GM12892 (cell line): Measurements from ENCODE around the gene BEST2.
"Not testable (repeated sequence)": the region's sequence is repeated elsewhere in the genome, so short reads cannot be mapped to it uniquely, and the experiment has no call there.

Experiments used
- DNase-seq: peaks from one replicate; pipeline ENCODE4 v3.0.0; 2011; ENCODE audit not compliant: insufficient read length
- FAIRE-seq: peaks from 2 replicates; lab custom pipeline; 2011; peaks lifted over from hg19 to GRCh38; lab: Jason Lieb, UNC
- POLR2A ChIP-seq: IDR thresholded peaks from 2 replicates; pipeline ENCODE4 v1.6.1; 2011; ENCODE audit warnings: low read depth, low read length, control low read depth
- POLR2AphosphoS5 ChIP-seq: IDR thresholded peaks from 2 replicates; pipeline ENCODE4 v1.6.1; 2011; ENCODE audit warnings: low read depth, low read length, control low read depth
- TAF1 ChIP-seq: IDR thresholded peaks from 2 replicates; pipeline ENCODE4 v1.6.1; 2011; ENCODE audit warnings: low read depth, mild to moderate bottlenecking, control low read depth, low read length, borderline replicate concordance

BEST2 gene

DNA sequence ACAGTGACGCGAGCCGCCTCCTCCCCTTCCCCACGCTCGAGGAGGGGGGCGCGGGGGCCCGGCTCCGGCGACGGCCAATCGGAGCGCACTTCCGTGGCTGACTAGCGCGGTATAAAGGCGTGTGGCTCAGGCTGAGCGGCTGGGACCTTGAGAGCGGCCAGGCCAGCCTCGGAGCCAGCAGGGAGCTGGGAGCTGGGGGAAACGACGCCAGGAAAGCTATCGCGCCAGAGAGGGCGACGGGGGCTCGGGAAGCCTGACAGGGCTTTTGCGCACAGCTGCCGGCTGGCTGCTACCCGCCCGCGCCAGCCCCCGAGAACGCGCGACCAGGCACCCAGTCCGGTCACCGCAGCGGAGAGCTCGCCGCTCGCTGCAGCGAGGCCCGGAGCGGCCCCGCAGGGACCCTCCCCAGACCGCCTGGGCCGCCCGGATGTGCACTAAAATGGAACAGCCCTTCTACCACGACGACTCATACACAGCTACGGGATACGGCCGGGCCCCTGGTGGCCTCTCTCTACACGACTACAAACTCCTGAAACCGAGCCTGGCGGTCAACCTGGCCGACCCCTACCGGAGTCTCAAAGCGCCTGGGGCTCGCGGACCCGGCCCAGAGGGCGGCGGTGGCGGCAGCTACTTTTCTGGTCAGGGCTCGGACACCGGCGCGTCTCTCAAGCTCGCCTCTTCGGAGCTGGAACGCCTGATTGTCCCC, 39.9 kb downstream of the BEST2 start, which contains the start of gene JUNB:
JUNB (plus strand) TSS at position 142 of the 706 bp plus-strand sequence; CDS start at position 428, 286 bp downstream.
- peak; percentile 89 for FAIRE-seq
- peak; percentile 82 for DNase-seq
- TF ChIP-seq TAF1 (peak; percentile 98), POLR2AphosphoS5 (peak; percentile 100), POLR2A (peak; percentile 100)

DNA sequence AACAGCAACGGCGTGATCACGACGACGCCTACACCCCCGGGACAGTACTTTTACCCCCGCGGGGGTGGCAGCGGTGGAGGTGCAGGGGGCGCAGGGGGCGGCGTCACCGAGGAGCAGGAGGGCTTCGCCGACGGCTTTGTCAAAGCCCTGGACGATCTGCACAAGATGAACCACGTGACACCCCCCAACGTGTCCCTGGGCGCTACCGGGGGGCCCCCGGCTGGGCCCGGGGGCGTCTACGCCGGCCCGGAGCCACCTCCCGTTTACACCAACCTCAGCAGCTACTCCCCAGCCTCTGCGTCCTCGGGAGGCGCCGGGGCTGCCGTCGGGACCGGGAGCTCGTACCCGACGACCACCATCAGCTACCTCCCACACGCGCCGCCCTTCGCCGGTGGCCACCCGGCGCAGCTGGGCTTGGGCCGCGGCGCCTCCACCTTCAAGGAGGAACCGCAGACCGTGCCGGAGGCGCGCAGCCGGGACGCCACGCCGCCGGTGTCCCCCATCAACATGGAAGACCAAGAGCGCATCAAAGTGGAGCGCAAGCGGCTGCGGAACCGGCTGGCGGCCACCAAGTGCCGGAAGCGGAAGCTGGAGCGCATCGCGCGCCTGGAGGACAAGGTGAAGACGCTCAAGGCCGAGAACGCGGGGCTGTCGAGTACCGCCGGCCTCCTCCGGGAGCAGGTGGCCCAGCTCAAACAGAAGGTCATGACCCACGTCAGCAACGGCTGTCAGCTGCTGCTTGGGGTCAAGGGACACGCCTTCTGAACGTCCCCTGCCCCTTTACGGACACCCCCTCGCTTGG, 40.7 kb downstream of the BEST2 start:
- DNase-seq = no peak
- peak; percentile 76 for FAIRE-seq

DNA sequence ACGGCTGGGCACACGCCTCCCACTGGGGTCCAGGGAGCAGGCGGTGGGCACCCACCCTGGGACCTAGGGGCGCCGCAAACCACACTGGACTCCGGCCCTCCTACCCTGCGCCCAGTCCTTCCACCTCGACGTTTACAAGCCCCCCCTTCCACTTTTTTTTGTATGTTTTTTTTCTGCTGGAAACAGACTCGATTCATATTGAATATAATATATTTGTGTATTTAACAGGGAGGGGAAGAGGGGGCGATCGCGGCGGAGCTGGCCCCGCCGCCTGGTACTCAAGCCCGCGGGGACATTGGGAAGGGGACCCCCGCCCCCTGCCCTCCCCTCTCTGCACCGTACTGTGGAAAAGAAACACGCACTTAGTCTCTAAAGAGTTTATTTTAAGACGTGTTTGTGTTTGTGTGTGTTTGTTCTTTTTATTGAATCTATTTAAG, 41.3 kb downstream of the BEST2 start:
- FAIRE-seq (no peak), DNase-seq (no peak)

More for the DNA sequence above, 40.7 kb downstream of the BEST2 start:
- TF ChIP-seq TAF1 (0 out of 2 replicates have a peak, but pooled peaks have one; percentile 22), POLR2A (peak; percentile 83), POLR2AphosphoS5 (peak; percentile 92)

DNA sequence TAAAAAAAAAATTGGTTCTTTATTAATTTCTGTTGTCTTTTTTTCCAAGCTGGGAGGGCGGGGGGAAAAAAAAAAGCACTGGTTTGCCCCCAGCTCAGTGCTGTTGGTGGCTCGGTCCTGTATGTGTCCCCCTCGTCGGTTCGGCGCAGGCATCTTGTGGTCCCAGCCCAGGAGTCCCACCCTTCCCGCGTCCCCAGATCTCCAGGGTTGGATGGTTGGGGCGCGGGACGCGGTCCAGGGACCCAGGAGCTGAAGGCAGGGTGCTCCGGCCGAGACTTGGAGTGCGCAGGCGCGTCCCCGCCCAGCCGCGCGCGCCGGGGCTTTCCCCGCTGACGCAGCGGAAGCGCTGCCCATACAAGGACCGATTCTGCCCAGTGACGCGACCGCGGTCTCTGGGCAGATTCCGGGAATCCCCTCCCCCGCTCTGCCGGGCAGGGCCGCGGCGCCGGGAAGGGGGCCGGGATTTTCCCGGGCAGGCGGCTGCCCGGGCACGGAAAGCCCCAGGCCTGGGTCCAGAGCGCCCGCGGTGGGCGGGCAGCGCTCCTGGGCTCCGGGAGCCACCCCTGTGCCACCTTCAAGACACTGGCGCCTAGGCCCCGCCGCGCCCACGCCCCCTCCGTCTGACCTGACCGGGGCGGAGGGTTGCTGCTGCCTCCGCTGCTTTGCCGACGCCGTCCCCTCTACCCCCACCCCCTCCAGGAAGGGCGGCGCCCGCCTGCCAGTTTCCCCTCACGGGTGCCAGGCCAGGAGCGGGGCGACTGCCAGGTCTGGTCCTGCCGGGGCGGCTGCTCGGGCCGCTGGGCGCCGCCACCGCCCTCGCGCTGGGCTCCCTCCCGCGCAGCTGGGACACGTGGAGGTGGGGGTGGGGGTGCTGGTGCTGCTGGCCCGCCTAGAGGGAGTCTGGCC, 42.0 kb downstream of the BEST2 start:
- no peak for TF ChIP-seq TAF1
- peak; percentile 91; the same call in 1 of the 2 replicates for TF ChIP-seq POLR2AphosphoS5
- TF ChIP-seq POLR2A = peak; percentile 92
- FAIRE-seq (peak; percentile 98), DNase-seq (peak; percentile 85)

More for the DNA sequence above, 41.3 kb downstream of the BEST2 start:
- TF ChIP-seq POLR2A = no peak
- TF ChIP-seq POLR2AphosphoS5 = no peak
- TF ChIP-seq TAF1 = no peak

DNA sequence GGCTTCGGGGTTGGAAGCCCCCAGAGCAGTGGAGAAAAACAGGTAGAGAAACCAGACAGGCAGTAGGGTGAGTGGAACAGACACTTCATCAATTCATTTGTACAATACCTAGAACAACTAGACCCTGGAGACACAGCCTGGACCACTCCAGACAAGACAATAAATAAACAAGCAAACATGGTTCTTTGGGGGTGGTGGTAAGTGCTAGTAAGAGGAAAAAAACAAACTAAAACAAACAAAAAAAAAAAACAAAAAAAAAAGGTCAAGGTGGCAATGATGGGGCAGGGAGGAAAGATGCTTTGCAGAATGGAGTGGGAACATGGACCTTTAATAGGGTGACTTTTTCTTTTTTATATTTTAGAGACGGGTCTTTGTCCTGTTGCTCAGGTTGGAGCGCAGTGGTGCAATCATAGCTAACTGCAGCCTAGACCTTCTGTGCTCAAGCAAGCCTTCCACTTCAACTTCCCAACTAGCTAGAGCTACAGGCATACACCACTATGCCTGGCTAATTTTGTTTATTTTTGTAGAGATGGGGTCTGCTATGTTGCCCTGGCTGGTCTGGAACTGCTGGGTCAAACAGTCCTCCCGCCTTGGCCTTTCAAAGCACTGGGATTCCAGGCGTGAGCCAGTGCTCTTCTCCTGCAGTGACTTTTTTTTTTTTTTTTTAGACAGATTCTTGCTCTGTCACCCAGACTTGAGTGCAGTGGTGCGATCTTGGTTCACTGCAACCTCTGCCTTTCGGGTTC, 42.8 kb downstream of the BEST2 start:
- FAIRE-seq (no peak), DNase-seq (no peak)
- TF ChIP-seq POLR2AphosphoS5 = no peak
- TF ChIP-seq TAF1 = no peak
- TF ChIP-seq POLR2A = no peak

DNA sequence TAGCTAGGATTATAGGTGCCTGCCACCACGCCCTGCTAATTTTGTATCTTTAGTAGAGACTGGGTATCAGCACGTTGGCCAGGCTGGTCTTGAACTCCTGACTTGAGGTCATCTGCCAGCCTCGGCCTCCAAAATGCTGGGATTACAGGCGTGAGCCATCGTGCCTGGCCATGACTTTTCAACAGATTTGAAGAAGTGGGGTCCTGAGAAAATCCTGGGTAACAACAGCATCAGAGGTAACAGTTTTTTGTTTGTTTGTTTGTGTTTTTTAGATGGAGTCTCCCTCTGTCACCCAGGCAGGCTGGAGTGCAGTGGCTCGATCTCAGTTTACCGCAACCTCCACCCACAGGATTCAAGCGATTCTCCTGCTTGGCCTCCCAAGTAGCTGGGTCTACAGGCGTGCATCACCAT, 43.4 kb downstream of the BEST2 start:
- no peak for DNase-seq
- TF ChIP-seq TAF1 (no peak), POLR2A (no peak), POLR2AphosphoS5 (no peak)
- FAIRE-seq = no peak

DNA sequence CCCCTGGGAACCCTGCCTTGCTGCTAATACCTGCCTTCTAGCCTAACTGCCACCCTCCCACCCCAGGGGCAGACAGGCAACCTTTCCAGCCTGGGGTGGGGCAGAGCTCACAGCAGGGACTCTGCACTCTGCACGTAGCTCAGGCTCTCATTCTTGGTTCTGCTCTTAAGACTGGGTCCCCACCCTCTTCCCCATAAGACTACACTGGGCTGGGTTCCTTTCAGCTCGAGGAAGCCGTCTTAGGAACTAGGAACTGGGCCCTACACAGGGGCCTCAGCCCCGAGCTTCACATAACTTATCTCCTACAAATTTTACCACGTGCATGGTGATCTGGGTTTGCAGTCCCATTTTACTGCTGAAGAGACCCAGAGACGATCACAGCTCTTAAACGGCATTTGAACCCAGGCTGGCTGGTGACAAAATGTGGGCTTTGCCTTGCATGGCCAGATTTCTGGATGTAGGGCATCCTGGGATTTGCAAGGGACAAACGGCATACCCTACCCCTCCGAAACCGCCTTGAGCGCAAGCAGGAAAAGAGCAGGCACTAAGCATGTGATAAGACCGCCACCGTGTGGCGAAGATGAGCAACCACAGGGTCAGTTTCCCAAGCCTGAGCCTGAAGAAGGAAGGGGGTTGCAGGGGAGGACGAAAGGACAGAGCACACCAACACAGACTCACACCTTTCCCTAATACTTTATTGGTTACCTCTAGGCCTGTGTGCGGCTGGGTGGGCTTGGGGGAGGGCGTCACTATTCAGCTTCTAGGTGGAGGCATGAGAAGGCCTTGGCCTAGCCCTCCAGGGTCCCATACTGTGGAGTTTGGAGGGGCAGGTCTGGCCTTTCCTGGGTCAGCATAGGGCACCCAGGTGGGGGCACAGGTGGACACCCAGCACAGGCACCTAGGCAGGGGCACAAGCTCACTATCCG, 44.8 kb downstream of the BEST2 start:
- DNase-seq (no peak), FAIRE-seq (peak; percentile 84)
- TF ChIP-seq TAF1 (no peak), POLR2AphosphoS5 (no peak; the same call in 1 of the 2 replicates), POLR2A (no peak)

DNA sequence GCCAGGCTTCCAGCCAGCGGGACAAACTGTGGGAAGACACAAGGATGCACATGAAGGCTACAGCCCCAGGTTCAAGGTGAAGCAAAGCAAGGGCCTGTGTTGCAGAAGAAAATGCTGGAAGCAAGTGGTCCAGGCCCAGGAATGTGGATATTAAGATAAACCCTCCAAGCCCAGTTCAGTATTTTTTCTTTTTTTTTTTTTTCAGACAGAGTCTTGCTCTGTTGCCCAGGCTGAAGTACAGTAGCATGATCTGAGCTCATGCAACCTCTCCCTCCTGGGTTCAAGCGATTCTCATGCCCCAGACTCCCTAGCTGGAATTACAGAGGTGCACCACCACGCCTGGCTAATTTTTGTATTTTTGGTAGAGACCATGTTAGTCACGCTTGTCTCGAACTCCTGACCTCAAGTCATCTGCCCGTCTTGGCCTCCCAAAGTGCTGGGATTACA, 45.6 kb downstream of the BEST2 start:
- no peak for TF ChIP-seq TAF1
- no peak for TF ChIP-seq POLR2A
- TF ChIP-seq POLR2AphosphoS5 = no peak
- DNase-seq (no peak), FAIRE-seq (no peak)

DNA sequence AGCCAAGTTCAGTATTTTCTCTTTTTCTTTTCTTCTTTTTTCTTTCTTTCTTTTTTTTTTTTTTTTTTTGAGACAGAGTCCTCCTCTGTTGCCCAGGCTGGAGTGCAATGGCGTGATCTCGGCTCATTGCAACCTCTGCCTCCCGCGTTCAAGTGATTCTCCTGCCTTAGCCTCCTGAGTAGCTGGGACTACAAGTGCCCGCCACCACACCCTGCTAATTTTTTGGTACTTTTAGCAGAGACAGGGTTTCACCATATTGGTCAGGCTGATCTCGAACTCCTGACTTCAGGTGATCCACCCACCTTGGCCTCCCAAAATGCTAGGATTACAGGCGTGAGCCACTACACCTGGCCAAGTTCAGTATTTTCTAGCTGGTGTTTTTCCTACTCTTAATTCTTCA, 46.0 kb downstream of the BEST2 start:
- not testable (repeated sequence) for DNase-seq, FAIRE-seq
